ENCODE results near the gene PEX10.

DNA sequence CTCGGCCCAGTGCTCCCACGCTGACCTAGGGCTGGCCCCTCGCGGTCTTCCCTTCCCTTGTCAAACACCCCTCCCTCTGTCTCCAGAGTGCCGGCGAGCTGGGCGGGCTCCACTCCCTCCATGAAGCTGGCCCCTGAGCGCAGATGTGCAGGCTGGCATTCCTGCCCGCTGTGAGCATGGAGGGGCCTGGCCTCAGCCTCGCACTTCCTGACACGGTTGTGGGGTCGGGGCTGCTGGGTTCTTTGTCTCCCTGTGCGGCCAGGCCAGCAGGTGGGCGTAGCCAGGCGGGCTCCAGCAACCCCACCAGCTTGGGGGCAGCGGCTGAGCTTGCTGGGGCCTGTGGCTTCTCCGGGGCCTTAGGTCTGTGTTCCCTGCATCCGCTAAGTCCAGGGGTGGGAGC lies 14.2 kb upstream of the PEX10 start:
- TF ChIP-seq, protein P1, sequence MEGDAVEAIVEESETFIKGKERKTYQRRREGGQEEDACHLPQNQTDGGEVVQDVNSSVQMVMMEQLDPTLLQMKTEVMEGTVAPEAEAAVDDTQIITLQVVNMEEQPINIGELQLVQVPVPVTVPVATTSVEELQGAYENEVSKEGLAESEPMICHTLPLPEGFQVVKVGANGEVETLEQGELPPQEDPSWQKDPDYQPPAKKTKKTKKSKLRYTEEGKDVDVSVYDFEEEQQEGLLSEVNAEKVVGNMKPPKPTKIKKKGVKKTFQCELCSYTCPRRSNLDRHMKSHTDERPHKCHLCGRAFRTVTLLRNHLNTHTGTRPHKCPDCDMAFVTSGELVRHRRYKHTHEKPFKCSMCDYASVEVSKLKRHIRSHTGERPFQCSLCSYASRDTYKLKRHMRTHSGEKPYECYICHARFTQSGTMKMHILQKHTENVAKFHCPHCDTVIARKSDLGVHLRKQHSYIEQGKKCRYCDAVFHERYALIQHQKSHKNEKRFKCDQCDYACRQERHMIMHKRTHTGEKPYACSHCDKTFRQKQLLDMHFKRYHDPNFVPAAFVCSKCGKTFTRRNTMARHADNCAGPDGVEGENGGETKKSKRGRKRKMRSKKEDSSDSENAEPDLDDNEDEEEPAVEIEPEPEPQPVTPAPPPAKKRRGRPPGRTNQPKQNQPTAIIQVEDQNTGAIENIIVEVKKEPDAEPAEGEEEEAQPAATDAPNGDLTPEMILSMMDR (IDR thresholded peaks at IDR 0.05; ENCODE audit: low read length) = no peak
- no peak for TF ChIP-seq EZH2 (optimal IDR thresholded peaks at IDR 0.05; ENCODE audit: low read depth, low read length)
- TF ChIP-seq EZH2phosphoT487 (IDR thresholded peaks at IDR 0.05; ENCODE audit: low read length) = no peak
